ENCODE measurements around the gene NTRK2.
"Not testable (repeated sequence)": the region's sequence is repeated elsewhere in the genome, so short reads cannot be mapped to it uniquely, and the experiment has no call there.

Gene NTRK2

GRCh38 chr9:85064811-85065371, 395.4 kb downstream of the NTRK2 start:
- H3K36me3 ChIP-seq (ENCODE audit: control insufficient read depth in 2 of 2, insufficient read depth in 1 of 2, low read length in 2 of 2), result no peaks in the 10 kb centered on the region
- H3K4me1 ChIP-seq (ENCODE audit: control insufficient read depth, insufficient read depth, low read length), result no peaks in the 10 kb centered on the region
- ChIA-PET CTCF (interaction anchor here (0.7 kb wide), 1 partner anchor 651 kb away, joined by 4 read pairs; no protein-coding TSS in a partner anchor), POLR2A (interaction anchor here (0.7 kb wide), 1 partner anchor 820 kb away, joined by 6 read pairs; no protein-coding TSS in a partner anchor)
- no peak for TF ChIP-seq ZNF558 (tag by site-specific recombination; IDR thresholded peaks at IDR 0.05)
- TF ChIP-seq ZNF768 (tag by site-specific recombination; IDR thresholded peaks at IDR 0.05), result no peak
- no peak for TF ChIP-seq ZNF600 (tag by site-specific recombination; IDR thresholded peaks at IDR 0.05)
- TF ChIP-seq ZIC2 (tag by site-specific recombination; IDR thresholded peaks at IDR 0.05), result no peak
- TF ChIP-seq OVOL3 (tag by site-specific recombination; IDR thresholded peaks at IDR 0.05), result no peak
- TF ChIP-seq ZNF416 (tag by site-specific recombination; IDR thresholded peaks at IDR 0.05), result no peak
- TF ChIP-seq ZNF221 (tag by site-specific recombination; IDR thresholded peaks at IDR 0.05; ENCODE audit: borderline replicate concordance), result no peak
- no peak for TF ChIP-seq ZNF394 (tag by site-specific recombination; IDR thresholded peaks at IDR 0.05; ENCODE audit: borderline replicate concordance)
- no peak for TF ChIP-seq ZSCAN23 (tag by site-specific recombination; IDR thresholded peaks at IDR 0.05)
- TF ChIP-seq ZBTB10 (tag by site-specific recombination; IDR thresholded peaks at IDR 0.05), result no peak
- TF ChIP-seq ZNF138 (tag by site-specific recombination; IDR thresholded peaks at IDR 0.05; ENCODE audit: borderline replicate concordance), result no peak
- no peak for TF ChIP-seq TSHZ1 (tag by site-specific recombination; IDR thresholded peaks at IDR 0.05; ENCODE audit: borderline replicate concordance)
- TF ChIP-seq KLF8 (tag by site-specific recombination; IDR thresholded peaks at IDR 0.05), result no peak
- TF ChIP-seq ZNF843 (tag by site-specific recombination; IDR thresholded peaks at IDR 0.05), result no peak
- no peaks in the 10 kb centered on the region for H3K9me3 ChIP-seq (ENCODE audit: control insufficient read depth, insufficient read depth, low read depth, low read length)
- no peak overlapping the region for H3K4me3 ChIP-seq (ENCODE audit: low read depth, low read length)
- no peak overlapping the region for H3K27ac ChIP-seq (ENCODE audit: extremely low read depth, low read depth, low read length)

GRCh38 chr9:85067792-85068191, 398.3 kb downstream of the NTRK2 start:
- Histone ChIP-seq H3K36me3 (ENCODE audit: control insufficient read depth in 2 of 2, insufficient read depth in 1 of 2, low read length in 2 of 2) (no peaks in the 10 kb centered on the region), H3K4me3 (ENCODE audit: low read depth, low read length) (no peak overlapping the region), H3K9me3 (ENCODE audit: control insufficient read depth, insufficient read depth, low read depth, low read length) (no peaks in the 10 kb centered on the region), H3K27ac (ENCODE audit: extremely low read depth, low read depth, low read length) (no peak overlapping the region), H3K4me1 (ENCODE audit: control insufficient read depth, insufficient read depth, low read length) (no peaks in the 10 kb centered on the region)
- TF ChIP-seq SCRT2 (tag by site-specific recombination; IDR thresholded peaks at IDR 0.05) (0 out of 2 replicates have a peak, but pooled peaks have one; percentile 19), ZNF585B (tag by site-specific recombination; IDR thresholded peaks at IDR 0.05) (no peak)
- ChIA-PET POLR2A (no interaction called here), CTCF (interaction anchor here (0.5 kb wide), 1 partner anchor 154 kb away, joined by 4 read pairs; no protein-coding TSS in a partner anchor)

- H3K4me3 ChIP-seq (ENCODE audit: low read depth, low read length); POLR2A ChIA-PET; H3K4me1 ChIP-seq (ENCODE audit: control insufficient read depth, insufficient read depth, low read length); H3K9me3 ChIP-seq (ENCODE audit: control insufficient read depth, insufficient read depth, low read depth, low read length); H3K27ac ChIP-seq (ENCODE audit: extremely low read depth, low read depth, low read length); H3K36me3 ChIP-seq (ENCODE audit: control insufficient read depth in 2 of 2, insufficient read depth in 1 of 2, low read length in 2 of 2): not testable (repeated sequence)
- CTCF ChIA-PET, result interaction anchor here (0.6 to 1.5 kb wide), 3 partner anchors 176 to 372 kb away, joined by 3 to 4 read pairs (median 3); no protein-coding TSS in a partner anchor
Observed at GRCh38 chr9:85069421-85069820, 399.9 kb downstream of the NTRK2 start.

All from HEK293 (cell line).